HepG2 (cell line): ENCODE results near the gene NOTUM. TPM values are rescaled to one million over a fixed set of nuclear protein-coding genes. Genes with fewer than 3 reads are reported as not detected.
A peak's percentile ranks its signal among the peaks of the same experiment; 100 is the strongest.

Experiments used
- ARID4A ChIP-seq: sonication (generic); formaldehyde crosslinking; IDR thresholded peaks from 2 replicates; pipeline ENCODE4 v1.5.0; 2020; ENCODE audit warnings: mild to moderate bottlenecking, missing genetic modification reagents, borderline replicate concordance
- BORCS8-MEF2B ChIP-seq: sonication (generic); formaldehyde crosslinking; IDR thresholded peaks from 2 replicates; pipeline ENCODE4 v1.8.0; 2022; ENCODE audit warnings: mild to moderate bottlenecking, missing genetic modification reagents
- CERS6 ChIP-seq: sonication (generic); formaldehyde crosslinking; IDR thresholded peaks from 2 replicates; pipeline ENCODE4 v1.5.0; 2020; ENCODE audit warnings: missing genetic modification reagents
- GABPB1 ChIP-seq: IDR thresholded peaks from 2 replicates; pipeline ENCODE4 v1.6.1; 2016; ENCODE audit warnings: mild to moderate bottlenecking, missing genetic modification reagents, moderate library complexity, missing compliant biosample characterization
- MTA3 ChIP-seq: sonication (generic); formaldehyde crosslinking; IDR thresholded peaks from 2 replicates; pipeline ENCODE4 v1.4.0; 2020; ENCODE audit warnings: missing genetic modification reagents
- PLRG1 ChIP-seq: fragments of 450-650 bp; conservative IDR thresholded peaks from 2 replicates; pipeline ENCODE4 v1.6.1; 2016
- SIN3A ChIP-seq: IDR thresholded peaks from 2 replicates; pipeline ENCODE4 v1.6.1; 2011; ENCODE audit warnings: low read depth, mild to moderate bottlenecking, control low read depth, low read length, borderline replicate concordance
- ZFP36 ChIP-seq: fragments of 150-350 bp; IDR thresholded peaks from 2 replicates; pipeline ENCODE4 v1.6.1; 2018; ENCODE audit warnings: borderline replicate concordance, low read length, low read depth; ENCODE audit not compliant: partially characterized antibody
- ZNF407 ChIP-seq: sonication (generic); formaldehyde crosslinking; IDR thresholded peaks from one replicate; pipeline ENCODE4 v1.5.1; 2020; ENCODE audit warnings: mild to moderate bottlenecking, missing genetic modification reagents; ENCODE audit errors: not compliant biosample characterization
- polyA plus RNA-seq, 8 experiments: library from polyadenylated mRNA; depleted of rRNA in 3 of 8; stranded (reverse) in 7 of 8; unstranded in 1 of 8; fragments of >200 nt; fragmentation: Illumina TruSeq in 4 of 8; extraction: Trizol in 4 of 8; gene quantifications; 2 replicates each; pipeline versions ENCODE4 v1.2.1 to v1.2.3, GENCODE V29; 2011 to 2016; ENCODE audit warnings: low read depth in 4 of 8, missing spikeins in 1 of 8, mixed read lengths in 1 of 8; ENCODE audit not compliant: insufficient read depth in 1 of 8
- total RNA-seq, 5 experiments: library from RNA; depleted of rRNA; stranded (reverse); fragments of >200 nt; fragmentation: Illumina TruSeq; extraction: Trizol; gene quantifications; 2 replicates each; pipeline ENCODE4 v1.2.3, GENCODE V29; 2016; ENCODE audit warnings: low read depth in 1 of 5

Gene NOTUM
- total and polyA plus RNA-seq, 2 of the 13 experiments (the other 11 are each of a cell fraction or from before 2014, with no cell fraction given): 150 to 160 TPM

GRCh38 chr17:81991684-81992305 is 30.8 kb upstream of the NOTUM start (continued):
- TF ChIP-seq ZFP36 (no peak), CERS6 (CRISPR knock-in tag) (peak; percentile 64; the same call in 1 of the 2 replicates), GABPB1 (CRISPR knock-in tag) (peak; percentile 77), BORCS8-MEF2B (CRISPR knock-in tag) (peak; percentile 91; the same call in 1 of the 2 replicates), ZNF407 (peak; percentile 81), MTA3 (CRISPR knock-in tag) (no peak), ARID4A (CRISPR knock-in tag) (peak; percentile 87), PLRG1 (no peak), SIN3A (peak; percentile 33; the same call in 1 of the 2 replicates)
